IPS DF 4.7 (cell line): ENCODE measurements around the gene PLCH1.

Experiments
- DNase-seq: peaks from one replicate; pipeline ENCODE4 v3.0.0-alpha.2; 2013; ENCODE audit warnings: low spot score; ENCODE audit errors: extremely low read depth

Gene PLCH1

DNA sequence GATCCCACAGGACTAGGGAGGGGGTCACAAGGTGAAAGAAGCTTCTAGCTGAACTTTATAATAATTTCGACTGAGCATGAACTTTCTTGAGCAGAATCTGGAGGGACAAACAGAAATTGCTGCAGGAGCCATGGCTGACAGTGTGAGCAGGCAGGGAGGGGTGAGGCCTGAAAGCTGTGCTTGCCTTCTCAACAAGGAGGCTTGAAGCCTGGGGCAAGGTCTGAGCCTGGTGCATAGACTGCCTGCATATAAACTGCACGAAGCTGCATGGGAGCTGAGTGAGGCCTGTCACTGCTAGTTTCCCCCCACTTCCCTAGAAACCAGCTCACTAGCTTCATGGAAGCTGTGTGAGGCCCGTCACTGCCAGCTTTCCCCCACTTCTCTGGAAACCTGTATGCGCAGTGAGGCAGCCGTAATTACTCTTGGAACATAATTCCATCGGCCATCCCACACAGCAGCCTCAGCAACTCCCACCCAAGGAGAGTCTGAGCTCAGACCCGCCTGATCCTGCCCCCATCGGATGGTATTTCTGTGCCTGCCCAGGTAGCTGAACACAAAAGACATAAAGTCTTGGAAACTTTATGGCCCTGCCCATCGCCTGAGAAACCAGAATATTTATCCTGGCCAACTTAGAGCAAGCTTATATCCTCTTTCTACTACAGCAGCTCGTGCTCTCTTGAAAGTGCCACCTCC is 136.5 kb downstream of the PLCH1 start:
- no peak for DNase-seq

DNA sequence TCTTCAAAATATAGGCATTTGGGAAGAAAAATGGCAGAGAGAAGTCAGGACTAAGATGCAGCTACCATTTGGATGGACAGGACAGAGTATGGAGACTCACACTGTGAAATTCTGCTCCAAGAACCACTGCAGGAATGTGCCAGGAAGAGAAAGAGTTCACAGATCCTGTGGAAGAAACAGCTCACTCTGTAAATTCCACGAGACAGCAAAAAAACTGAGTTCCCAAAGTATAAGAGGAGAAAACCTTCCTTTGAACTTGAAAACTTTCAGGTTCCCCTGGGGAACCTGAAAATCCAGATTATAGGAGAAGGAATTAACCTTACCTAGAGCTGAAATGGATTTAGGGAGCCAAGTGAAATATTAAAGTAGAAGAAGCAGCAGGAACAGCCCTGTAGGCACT is 137.1 kb downstream of the PLCH1 start:
- DNase-seq: no peak

DNA sequence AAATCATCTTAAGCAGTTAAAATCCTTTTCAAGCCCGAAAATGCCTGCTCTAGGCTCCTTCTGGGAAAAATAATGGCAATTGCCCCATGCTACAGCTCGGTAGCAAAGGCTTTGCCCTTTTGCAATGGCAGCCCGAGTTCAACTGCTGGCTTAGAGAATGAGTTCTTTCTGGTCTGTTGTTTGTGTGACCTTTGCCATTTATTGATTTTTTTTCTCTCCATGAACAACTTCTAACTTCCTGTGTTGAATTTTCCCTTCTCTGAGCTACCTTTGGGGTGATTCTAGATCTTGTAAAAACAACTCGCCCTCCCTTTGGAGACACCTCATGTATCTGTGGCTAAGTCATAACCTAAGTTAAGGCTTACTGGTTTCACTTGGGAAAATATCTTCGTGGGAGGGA is 139.3 kb downstream of the PLCH1 start:
- DNase-seq: no peak

DNA sequence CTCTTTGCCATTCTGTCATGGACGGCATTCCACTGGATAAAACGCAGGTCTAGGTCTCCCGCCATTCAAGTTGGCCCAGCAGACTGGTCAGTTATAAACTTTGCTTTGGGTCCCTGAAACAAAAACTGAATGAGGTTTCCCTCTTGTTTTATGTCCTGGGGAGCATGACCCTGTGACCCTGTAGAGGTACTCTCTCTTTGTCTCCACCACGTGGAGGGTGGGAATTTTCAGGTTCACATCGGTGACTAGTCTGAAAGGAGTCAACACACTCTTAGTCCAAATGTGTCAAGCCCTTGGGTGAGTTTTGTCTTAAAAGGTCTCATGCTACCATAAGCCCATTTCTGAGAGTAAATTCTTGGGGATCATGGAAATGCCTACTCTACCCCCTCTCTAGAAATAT is 139.9 kb downstream of the PLCH1 start:
- DNase-seq: no peak

DNA sequence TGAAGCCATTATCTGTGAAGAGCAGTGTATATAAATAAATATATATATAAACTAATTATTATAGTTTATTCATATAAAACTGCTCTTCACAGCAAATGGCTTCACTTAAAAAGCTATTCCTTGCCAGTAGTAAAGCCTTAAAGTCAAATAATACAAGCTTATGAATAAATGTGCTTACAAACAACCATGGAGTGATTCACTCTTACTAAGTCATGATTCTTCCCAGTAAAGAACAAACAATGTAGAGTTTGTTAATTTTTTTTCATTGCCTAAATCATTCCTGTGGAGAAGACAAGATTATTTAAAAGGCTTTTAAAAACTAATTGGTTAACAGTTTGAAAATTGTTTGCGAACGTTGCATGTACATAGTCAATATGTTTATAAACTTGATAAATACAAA is 140.7 kb downstream of the PLCH1 start:
- DNase-seq: no peak

DNA sequence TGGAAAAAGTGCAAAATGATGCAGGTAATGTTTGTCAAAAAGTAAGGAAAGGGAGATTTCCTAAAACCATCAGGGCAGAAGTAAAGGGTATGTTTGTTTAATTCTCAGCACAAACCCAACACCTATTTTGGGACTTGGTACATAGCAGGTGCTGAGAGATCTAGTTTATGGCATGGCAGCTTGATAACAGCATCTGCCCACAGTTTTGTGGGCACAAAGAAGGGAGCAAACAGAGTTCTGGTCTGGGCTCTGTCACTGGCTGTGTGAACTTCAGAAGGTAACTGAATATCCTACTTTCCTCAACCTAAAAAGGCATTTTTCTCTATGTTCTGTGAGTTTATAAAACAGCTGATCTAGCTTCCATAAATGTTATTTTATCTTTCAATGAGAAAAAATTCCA is 141.6 kb downstream of the PLCH1 start:
- DNase-seq: no peak

DNA sequence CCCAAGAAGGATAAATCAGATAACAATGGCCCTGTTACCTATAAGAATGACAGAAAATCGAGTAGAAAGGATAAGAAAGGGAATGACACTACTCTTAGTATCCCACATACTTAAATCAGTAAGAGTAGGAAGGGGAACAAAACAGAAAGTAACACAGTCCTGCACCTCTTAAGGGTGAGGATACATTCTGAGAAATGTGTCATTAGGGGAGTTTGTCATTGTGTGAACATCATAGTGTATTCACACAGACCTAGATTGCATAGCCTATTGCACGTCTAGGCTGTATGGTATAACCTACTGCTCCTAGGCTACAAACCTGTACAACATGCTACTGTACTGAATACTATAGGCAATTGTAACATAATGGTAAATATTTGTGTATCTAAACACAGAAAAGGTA is 142.6 kb downstream of the PLCH1 start:
- no peak for DNase-seq

DNA sequence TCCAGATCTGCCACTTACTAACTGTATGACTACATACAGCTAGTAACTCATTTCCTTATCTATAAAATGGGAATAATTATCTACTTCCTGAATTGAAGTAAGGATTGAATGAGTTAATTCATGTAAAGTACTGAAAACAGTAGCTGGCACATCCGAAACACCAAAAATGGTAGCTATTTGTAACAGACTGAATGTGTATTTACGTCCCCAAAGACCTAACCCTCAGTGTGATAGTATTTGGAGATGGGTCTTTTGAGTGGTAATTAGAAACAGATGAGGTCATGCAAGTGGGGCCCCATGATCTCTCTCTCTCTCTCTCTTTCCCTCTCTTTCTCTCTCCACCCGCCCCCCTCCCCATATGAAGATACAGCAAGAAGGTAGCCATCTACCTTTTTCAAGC is 146.2 kb downstream of the PLCH1 start:
- no peak for DNase-seq

DNA sequence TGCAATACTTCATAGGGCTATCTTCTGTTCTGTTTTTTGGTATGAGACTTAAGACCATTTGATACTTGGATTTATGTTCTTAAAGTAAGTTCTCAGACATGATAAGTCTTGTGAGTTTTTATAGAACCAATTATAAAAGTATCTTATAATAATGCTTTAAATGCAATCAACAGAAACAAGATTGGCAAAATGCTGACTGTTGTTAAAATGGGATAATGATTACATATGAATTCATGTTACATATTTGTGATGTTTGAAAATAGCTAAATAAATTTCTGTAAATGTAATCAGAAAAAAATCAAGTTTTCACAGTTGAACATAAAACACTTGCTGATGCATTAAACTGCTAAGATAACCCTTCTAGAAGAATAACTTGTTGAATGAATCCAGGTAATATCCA is 148.3 kb downstream of the PLCH1 start:
- DNase-seq: no peak

DNA sequence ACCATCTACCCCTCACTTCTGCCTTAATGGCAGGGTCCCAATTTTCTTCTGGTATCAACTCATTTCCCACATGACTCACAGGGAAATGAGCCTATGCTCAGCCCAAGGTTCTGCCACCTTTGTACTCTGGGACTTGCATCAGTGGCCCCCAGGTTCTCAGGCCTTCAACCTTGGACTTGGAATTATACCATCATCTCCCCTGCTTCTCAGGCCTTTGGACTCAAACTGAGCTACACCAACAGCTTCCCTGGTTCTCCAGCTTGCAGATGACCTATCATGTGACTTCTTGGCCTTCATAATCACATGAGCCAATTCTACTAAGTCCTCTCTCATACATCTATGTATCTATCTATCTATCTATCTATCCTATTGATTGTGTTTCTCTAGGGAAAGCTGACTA is 149.5 kb downstream of the PLCH1 start:
- DNase-seq: no peak

DNA sequence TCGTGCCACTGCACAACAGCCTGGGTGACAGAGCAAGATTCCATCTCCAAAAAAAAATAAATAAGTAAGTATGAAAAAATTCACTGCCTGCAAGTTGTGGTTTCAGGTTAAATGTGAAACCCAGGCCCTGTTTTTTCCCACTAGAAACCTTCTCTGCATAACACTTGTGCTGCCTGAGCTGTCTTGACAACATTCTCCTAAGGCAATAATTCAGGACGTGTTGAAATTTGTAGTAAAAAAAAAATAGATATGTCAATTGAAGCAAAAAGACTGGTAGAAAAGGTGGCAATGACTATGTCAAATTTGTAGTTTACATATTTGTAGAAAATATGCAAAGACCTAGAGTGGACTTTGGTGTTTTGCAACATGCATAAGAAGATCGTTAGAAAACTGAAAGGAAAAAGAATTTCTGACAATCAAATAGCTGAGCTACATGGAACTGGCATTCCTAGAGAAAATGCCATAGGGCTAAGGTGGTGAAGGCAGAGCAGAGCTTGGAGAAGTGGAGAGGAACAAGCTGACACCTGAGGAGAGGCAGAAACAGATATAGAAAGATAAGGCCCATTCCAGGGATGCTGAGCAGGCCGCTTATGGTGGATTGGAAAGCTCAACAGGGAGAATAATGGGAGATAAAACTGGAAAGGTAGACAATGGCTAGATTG is 150.2 kb downstream of the PLCH1 start:
- no peak for DNase-seq

DNA sequence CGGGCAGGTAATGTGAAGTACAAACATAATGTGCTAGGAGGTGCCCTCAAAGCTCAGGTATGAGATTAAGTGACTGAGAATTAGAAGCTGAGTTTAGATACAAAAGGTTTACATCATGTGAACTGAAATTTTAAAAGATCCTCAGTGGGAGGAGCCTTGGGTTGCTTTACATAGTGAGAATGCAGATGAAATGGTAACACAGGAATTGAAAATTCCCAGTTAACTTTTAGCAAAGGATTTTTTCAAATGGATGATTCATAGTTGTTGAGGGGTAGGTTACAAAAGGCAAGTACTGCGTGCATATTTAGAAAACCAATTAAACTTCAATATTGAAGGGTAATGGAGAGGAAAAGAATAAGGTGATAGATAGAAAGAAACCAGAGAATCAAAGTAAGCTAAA is 157.3 kb downstream of the PLCH1 start:
- DNase-seq: no peak

DNA sequence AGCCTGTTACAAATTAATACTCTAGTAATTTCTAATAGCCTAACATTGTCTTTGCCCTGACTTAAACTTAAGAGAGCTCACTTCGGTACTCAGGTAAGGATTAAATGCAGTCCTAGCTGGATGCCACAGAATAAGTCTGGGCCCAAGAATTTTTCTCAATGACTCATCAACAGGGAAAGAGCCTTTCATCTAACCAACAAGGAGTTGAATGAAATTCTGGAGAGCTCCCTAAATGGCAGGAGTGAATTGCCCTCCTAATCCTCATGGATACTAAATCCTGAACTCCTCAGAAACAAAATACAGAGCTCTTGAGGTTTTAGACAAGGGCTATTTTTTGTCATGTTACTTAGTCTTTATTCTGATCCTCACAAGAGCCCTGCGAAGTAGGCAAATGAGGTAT is 159.5 kb downstream of the PLCH1 start:
- peak; percentile 41 for DNase-seq

DNA sequence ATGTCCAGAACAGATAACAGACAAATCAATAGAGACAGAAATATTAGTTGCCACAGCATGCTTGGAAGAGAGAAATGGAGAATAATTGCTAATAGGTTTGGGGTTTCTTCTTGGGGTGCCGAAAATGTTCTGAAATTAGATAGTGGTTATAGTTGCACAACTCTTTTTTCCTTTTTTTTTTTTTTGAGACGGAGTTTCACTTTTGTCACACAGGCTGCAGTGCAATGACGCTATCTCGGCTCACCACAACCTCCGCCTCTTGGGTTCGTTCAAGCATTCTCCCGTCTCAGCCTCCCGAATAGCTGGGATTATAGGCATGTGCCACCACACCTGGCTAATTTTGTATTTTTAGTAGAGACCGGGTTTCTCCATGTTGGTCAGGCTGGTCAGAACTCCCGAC is 163.3 kb downstream of the PLCH1 start:
- DNase-seq: no peak

DNA sequence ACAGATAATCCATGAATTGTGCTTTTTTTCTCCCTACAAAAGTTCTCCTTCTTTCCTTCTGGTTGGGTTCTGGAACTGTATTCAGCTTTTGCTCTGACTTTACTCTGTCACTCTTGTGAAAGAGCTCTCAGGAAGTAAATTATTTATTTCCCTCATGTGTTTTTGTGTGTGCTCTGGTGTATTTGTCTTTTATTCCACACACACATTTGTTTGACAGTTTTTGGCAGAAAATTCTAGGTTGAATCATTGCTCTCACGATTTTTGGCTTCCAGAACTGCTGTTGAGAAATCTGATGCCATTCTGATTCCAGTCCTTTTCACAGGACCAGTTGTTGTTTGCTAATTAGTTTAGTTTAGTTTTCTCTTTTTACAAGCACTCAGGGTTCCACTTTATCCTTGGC is 172.8 kb downstream of the PLCH1 start:
- DNase-seq: no peak

DNA sequence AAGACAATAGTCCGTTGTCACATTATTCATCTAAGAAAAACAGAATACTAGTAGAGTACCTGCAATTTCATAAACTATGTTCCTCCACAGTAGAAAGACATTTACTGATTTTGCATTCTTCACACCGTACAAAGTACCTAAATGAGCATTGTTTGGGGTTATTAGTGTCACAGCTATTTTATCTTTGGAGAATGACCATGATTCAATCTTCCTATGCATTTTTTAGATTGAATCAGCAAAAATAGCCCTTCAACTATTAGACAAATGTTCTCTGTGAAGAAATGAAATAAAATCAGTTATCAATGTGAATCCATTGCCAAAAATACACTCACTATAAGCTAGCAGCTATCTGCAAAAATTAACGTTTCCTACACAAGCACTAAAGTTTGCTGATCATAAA is 176.6 kb downstream of the PLCH1 start:
- DNase-seq: no peak

DNA sequence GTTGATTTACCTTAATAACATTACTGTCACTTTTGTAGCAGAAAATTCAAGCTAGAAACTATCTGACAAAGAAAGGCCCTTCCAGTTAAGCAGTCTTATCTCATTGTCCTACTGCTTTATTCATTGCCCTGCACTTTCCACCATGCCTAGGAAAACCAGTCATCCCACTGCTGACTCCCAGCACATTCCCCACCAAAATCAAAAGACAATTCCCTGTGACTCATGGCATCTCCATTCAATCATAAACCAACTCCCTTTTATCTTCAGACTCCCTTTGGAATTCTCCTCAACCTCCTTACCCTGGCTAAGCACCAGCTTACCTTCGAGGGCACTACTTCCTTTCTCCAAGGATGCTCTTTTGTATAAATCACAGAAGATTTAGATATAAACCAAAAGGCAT is 184.3 kb downstream of the PLCH1 start:
- DNase-seq: no peak

DNA sequence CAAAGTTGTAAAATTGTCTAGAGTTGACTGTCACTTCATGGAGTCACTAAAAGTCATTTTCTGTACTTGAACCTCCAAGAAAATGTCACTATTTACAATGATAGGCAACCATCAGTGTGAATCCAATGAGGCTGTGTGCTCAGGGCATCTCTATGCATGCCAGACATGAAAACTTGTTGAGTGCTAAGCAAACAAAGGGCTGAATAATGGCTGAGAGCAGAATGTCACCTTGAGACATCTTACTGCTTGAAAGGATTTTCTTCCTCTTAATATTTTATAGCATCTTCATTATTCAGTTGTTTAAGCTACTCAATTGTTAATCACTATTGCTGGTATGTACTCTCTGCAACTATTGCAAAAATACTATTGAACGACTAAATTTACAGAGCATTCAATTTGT is 184.7 kb downstream of the PLCH1 start:
- DNase-seq: no peak

DNA sequence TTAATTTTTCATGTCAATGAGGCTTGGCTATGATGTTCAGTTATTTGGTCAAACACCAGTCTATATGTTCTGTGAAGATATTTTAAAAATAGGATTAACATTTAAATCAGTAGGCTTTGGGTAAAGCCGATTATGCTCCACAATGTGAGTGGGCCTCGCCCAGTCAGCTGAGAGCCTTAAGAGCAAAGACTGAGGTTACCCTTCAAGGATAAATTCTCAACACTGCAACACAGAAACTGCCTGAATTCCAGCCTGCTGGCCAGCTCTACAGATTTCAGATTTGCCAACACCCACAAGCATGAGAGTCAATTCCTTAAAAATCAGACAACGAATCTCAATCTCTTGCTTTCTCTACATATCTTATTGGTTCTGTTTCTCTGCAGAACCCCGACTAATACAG is 188.3 kb downstream of the PLCH1 start:
- DNase-seq: no peak

DNA sequence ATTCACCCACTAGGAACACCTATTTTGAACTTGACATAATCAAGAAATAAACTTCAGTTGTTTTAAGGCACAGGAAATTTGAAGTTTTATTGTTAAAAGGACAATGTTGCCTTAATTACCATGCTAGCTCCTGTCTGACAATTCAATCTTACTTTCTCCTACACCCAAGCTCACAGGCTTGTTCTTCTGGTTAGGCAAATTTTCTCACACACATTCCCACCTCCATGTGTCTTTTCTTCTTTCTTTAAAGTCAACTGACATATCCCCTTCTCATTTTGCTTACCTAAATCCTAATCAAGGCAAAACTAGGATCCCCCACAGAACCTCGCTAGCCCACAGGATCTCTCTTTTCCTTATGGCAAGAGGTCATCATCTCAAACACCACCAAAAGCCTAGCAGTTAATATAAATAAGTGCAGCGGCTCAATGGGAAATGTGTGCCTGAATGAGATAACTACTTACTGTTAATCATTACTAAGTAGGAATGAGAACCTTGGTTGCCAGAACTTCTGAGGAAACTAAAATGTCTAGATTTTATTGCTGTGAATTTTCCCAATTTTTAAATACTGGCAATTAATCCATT is 189.3 kb downstream of the PLCH1 start:
- DNase-seq: no peak

DNA sequence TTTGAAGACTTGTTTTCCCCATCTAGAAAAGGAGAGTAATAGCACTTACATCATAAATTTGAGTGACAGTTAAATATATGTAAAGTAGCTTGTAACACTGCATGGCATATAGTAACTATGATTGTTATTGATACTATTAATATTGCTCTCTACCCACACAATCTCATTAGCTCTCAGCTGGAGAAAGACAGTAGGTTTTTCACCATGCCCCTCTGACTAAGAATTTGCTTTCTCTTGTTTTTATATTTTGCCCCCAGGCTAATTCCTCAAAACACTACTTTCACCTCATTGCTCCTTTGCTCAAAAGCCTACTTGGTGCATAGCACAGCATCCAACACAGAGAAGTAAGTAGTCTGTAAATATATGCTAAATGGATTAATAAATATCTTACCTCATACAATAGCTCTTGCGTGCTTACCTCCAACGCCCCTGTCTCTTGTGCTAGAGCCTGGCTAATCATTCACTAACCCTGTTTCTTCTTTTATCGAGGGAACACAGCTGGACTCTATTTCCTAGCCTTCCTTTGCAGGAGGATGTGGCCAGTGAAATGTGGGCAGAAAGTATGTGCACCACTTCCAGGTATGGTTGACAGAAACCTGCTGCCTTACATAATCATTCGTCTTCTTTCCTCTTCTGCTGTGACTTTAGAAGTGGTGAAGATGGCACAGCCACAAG is 190.0 kb downstream of the PLCH1 start:
- no peak for DNase-seq

DNA sequence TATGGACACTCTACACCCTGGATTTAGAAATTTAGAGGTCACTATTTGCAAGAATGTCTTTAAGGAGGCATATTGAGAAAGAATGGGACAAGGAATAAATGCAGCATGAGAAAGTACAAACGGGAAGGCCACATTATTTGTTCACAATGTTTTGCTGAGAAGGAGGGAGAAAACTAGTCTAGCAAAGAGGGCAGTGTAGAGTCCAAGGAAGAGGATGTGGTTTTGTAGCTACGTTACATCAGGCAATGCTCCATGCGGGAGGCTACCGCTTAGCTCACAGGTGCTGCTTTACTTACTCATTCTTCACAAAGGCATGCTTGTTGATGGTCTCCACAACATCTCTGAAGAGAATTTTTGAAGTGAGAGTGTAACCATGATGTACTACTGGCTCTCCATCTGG is 191.1 kb downstream of the PLCH1 start:
- DNase-seq: no peak

DNA sequence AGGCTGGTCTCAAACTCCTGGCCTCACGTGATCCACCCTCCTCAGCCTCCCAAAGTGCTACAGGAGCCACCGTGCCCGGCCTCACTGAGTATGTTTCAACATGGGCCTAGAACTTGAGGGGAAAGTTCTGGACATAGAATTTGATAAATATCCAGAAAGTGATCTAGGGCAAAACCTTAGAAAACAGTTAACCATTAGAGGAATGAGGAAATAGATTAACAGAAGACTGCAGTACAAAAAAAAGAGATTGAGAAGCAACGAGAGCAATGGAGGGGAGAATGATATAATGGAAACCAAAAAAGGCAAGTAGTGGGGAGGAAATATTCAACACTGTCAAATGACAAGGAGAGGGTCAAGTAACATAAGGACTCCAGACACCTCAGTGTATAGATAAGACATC is 191.5 kb downstream of the PLCH1 start:
- no peak for DNase-seq
